Measurements from ENCODE around the gene KCNIP3.

GRCh38 chr2:95386031-95386430 lies 88.9 kb downstream of the KCNIP3 start:
- TF ChIP-seq, protein P1, sequence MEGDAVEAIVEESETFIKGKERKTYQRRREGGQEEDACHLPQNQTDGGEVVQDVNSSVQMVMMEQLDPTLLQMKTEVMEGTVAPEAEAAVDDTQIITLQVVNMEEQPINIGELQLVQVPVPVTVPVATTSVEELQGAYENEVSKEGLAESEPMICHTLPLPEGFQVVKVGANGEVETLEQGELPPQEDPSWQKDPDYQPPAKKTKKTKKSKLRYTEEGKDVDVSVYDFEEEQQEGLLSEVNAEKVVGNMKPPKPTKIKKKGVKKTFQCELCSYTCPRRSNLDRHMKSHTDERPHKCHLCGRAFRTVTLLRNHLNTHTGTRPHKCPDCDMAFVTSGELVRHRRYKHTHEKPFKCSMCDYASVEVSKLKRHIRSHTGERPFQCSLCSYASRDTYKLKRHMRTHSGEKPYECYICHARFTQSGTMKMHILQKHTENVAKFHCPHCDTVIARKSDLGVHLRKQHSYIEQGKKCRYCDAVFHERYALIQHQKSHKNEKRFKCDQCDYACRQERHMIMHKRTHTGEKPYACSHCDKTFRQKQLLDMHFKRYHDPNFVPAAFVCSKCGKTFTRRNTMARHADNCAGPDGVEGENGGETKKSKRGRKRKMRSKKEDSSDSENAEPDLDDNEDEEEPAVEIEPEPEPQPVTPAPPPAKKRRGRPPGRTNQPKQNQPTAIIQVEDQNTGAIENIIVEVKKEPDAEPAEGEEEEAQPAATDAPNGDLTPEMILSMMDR (IDR thresholded peaks at IDR 0.05; ENCODE audit: insufficient read depth, low read depth, low read length), result no peak
- no peak for TF ChIP-seq EZH2 (IDR thresholded peaks at IDR 0.05; ENCODE audit: insufficient read depth, low read length)

Measured in astrocyte (in vitro differentiated cells and primary cell).